HepG2 (cell line): ENCODE data around the gene TCF23. TPM values are rescaled to one million over a fixed set of nuclear protein-coding genes. Genes with fewer than 3 reads are reported as not detected.
A peak's percentile ranks its signal among the peaks of the same experiment; 100 is the strongest.

ENCODE experiments used
- ARNTL ChIP-seq: sonication (generic); formaldehyde crosslinking; IDR thresholded peaks from 2 replicates; pipeline ENCODE4 v1.4.0; 2020; ENCODE audit warnings: mild to moderate bottlenecking, missing genetic modification reagents
- DNMT1 ChIP-seq: sonication (generic); formaldehyde crosslinking; IDR thresholded peaks from 2 replicates; pipeline ENCODE4 v1.5.1; 2020; ENCODE audit warnings: mild to moderate bottlenecking, missing genetic modification reagents
- KDM5B ChIP-seq: sonication (generic); formaldehyde crosslinking; IDR thresholded peaks from 2 replicates; pipeline ENCODE4 v1.4.0; 2020; ENCODE audit warnings: missing genetic modification reagents, mild to moderate bottlenecking, borderline replicate concordance
- MYC ChIP-seq: sonication (generic); formaldehyde crosslinking; IDR thresholded peaks from 2 replicates; pipeline ENCODE4 v1.9.0; 2021; ENCODE audit warnings: missing genetic modification reagents, borderline replicate concordance
- NR1H2 ChIP-seq: sonication (generic); formaldehyde crosslinking; IDR thresholded peaks from 2 replicates; pipeline ENCODE4 v1.8.1; 2022; ENCODE audit warnings: low read depth, missing genetic modification reagents, borderline replicate concordance
- SNAI1 ChIP-seq: sonication (generic); formaldehyde crosslinking; IDR thresholded peaks from 2 replicates; pipeline ENCODE4 v1.5.0; 2020; ENCODE audit warnings: mild to moderate bottlenecking, missing genetic modification reagents, borderline replicate concordance
- SP5 ChIP-seq: IDR thresholded peaks from 2 replicates; pipeline ENCODE4 v1.6.1; 2016; ENCODE audit warnings: low read depth, borderline replicate concordance
- TCF7 ChIP-seq: sonication (generic); IDR thresholded peaks from 2 replicates; pipeline ENCODE4 v1.6.1; 2016; ENCODE audit warnings: antibody characterized with exemption, low read depth
- ZBTB7A ChIP-seq: sonication (generic); formaldehyde crosslinking; IDR thresholded peaks from 2 replicates; pipeline ENCODE4 v1.8.0; 2022; ENCODE audit warnings: mild to moderate bottlenecking, missing genetic modification reagents
- ZNF10 ChIP-seq: sonication (generic); formaldehyde crosslinking; IDR thresholded peaks from 2 replicates; pipeline ENCODE4 v1.4.0; 2020; ENCODE audit warnings: mild to moderate bottlenecking, low read depth, missing genetic modification reagents, borderline replicate concordance
- ZNF292 ChIP-seq: sonication (generic); formaldehyde crosslinking; IDR thresholded peaks from 2 replicates; pipeline ENCODE4 v1.8.1; 2022; ENCODE audit warnings: mild to moderate bottlenecking, low read depth, missing genetic modification reagents, borderline replicate concordance
- ZNF296 ChIP-seq: sonication (generic); formaldehyde crosslinking; conservative IDR thresholded peaks from 2 replicates; pipeline ENCODE4 v1.5.0; 2020; ENCODE audit warnings: mild to moderate bottlenecking, missing genetic modification reagents
- ZNF431 ChIP-seq: sonication (generic); formaldehyde crosslinking; IDR thresholded peaks from 2 replicates; pipeline ENCODE4 v1.9.0; 2022; ENCODE audit warnings: missing genetic modification reagents, low read depth, mild to moderate bottlenecking, borderline replicate concordance
- ZNF501 ChIP-seq: sonication (generic); formaldehyde crosslinking; IDR thresholded peaks from 2 replicates; pipeline ENCODE4 v1.5.1; 2020; ENCODE audit warnings: mild to moderate bottlenecking, moderate library complexity, missing genetic modification reagents
- ZNF569 ChIP-seq: sonication (generic); formaldehyde crosslinking; IDR thresholded peaks from 2 replicates; pipeline ENCODE4 v1.5.0; 2020; ENCODE audit warnings: mild to moderate bottlenecking, missing genetic modification reagents, moderate library complexity, borderline replicate concordance
- polyA plus RNA-seq, 8 experiments: library from polyadenylated mRNA; depleted of rRNA in 3 of 8; stranded (reverse) in 7 of 8; unstranded in 1 of 8; fragments of >200 nt; fragmentation: Illumina TruSeq in 4 of 8; extraction: Trizol in 4 of 8; gene quantifications; 2 replicates each; pipeline versions ENCODE4 v1.2.1 to v1.2.3, GENCODE V29; 2011 to 2016; ENCODE audit warnings: low read depth in 4 of 8, missing spikeins in 1 of 8, mixed read lengths in 1 of 8; ENCODE audit not compliant: insufficient read depth in 1 of 8
- total RNA-seq, 5 experiments: library from RNA; depleted of rRNA; stranded (reverse); fragments of >200 nt; fragmentation: Illumina TruSeq; extraction: Trizol; gene quantifications; 2 replicates each; pipeline ENCODE4 v1.2.3, GENCODE V29; 2016; ENCODE audit warnings: low read depth in 1 of 5
- TF ChIP-seq, protein P1 (sequence below): IDR thresholded peaks from 2 replicates; pipeline ENCODE4 v1.6.1; 2016; ENCODE audit warnings: mild to moderate bottlenecking, missing biosample characterization, missing genetic modification reagents
- TF ChIP-seq, protein P2 (sequence below): sonication (generic); formaldehyde crosslinking; IDR thresholded peaks from 2 replicates; pipeline ENCODE4 v1.4.0; 2020; ENCODE audit warnings: missing genetic modification reagents
- TF ChIP-seq, protein P3 (sequence below): sonication (generic); formaldehyde crosslinking; IDR thresholded peaks from 2 replicates; pipeline ENCODE4 v1.5.1; 2020; ENCODE audit warnings: mild to moderate bottlenecking, missing genetic modification reagents, moderate library complexity
- TF ChIP-seq, protein P4 (sequence below), 2 experiments: sonication (generic) in 1 of 2; formaldehyde crosslinking in 1 of 2; IDR thresholded peaks; 2 replicates each; pipeline versions ENCODE4 v1.4.0 to v1.6.1; 2018 to 2020; ENCODE audit warnings: missing genetic modification reagents in 2 of 2, borderline replicate concordance in 1 of 2, low read depth in 1 of 2, mild to moderate bottlenecking in 1 of 2, missing biosample characterization in 1 of 2

TCF23 gene
- total and polyA plus RNA-seq, 2 of the 13 experiments (the other 11 are each of a cell fraction or from before 2014, with no cell fraction given), result 0.02 to 1.4 TPM

DNA sequence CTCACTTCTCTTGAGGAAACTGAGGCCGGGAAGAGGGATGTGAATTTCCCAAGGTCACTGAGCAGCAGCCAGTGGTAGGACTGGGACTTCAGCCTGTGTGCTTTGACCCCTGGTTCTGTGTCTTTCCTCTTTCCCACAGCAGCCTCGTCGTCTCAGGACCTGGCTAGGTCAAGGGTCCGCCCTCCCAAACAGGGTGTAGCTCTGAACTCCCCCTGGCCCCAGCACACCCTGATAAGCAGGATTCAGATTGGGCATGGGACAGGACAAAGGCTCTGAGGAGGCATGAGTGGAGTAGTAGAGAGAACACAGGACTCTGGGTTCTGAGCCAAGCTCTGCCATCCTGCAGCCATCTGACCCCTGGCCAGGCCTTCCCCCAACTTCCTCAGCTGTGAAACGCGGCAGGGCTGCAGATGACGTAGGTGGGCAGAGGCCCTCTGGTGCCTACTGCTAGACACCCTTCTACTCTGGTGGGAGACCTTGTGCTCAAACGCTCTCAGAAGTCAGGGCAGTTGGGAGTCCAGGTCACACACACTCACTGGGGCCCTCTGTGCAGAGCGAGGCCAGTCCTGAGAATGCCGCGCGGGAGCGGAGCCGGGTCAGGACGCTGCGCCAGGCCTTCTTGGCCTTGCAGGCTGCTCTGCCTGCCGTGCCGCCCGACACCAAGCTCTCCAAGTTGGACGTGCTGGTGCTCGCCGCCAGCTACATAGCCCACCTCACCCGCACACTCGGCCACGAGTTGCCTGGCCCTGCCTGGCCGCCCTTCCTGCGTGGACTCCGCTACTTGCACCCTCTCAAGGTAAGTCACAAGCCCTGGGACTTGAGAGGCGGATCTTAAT lies 984 bp downstream of the TCF23 start (continued):
- TF ChIP-seq SNAI1, result no peak
- 0 out of 2 replicates have a peak, but pooled peaks have one; percentile 31 for TF ChIP-seq ZNF10 (CRISPR knock-in tag)
- no peak for TF ChIP-seq ZNF296 (CRISPR knock-in tag)
- 0 out of 2 replicates have a peak, but pooled peaks have one; percentile 27 for TF ChIP-seq ZNF292 (CRISPR knock-in tag)
- 0 out of 2 replicates have a peak, but pooled peaks have one; percentile 45 for TF ChIP-seq NR1H2
- peak; percentile 51; the same call in 1 of the 2 replicates for TF ChIP-seq KDM5B (CRISPR knock-in tag)
- TF ChIP-seq TCF7, result no peak
- no peak for TF ChIP-seq ZNF431 (CRISPR knock-in tag)
- no peak for TF ChIP-seq DNMT1 (CRISPR knock-in tag)
- no peak for TF ChIP-seq ZNF569 (CRISPR knock-in tag)
- TF ChIP-seq ZNF501 (CRISPR knock-in tag), result 0 out of 2 replicates have a peak, but pooled peaks have one; percentile 14
- TF ChIP-seq, protein P1, sequence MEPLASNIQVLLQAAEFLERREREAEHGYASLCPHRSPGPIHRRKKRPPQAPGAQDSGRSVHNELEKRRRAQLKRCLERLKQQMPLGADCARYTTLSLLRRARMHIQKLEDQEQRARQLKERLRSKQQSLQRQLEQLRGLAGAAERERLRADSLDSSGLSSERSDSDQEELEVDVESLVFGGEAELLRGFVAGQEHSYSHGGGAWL, result 0 out of 2 replicates have a peak, but pooled peaks have one; percentile 40
- TF ChIP-seq, protein P2, sequence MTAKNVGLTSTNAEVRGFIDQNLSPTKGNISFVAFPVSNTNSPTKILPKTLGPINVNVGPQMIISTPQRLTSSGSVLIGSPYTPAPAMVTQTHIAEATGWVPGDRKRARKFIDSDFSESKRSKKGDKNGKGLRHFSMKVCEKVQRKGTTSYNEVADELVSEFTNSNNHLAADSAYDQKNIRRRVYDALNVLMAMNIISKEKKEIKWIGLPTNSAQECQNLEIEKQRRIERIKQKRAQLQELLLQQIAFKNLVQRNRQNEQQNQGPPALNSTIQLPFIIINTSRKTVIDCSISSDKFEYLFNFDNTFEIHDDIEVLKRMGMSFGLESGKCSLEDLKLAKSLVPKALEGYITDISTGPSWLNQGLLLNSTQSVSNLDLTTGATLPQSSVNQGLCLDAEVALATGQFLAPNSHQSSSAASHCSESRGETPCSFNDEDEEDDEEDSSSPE, result no peak
- TF ChIP-seq SP5, result no peak
- TF ChIP-seq MYC (CRISPR knock-in tag), result 0 out of 2 replicates have a peak, but pooled peaks have one; percentile 18
- 0 out of 2 replicates have a peak, but pooled peaks have one; percentile 24 for TF ChIP-seq ZBTB7A
- TF ChIP-seq ARNTL (CRISPR knock-in tag), result 0 out of 2 replicates have a peak, but pooled peaks have one; percentile 22
- TF ChIP-seq, protein P3, sequence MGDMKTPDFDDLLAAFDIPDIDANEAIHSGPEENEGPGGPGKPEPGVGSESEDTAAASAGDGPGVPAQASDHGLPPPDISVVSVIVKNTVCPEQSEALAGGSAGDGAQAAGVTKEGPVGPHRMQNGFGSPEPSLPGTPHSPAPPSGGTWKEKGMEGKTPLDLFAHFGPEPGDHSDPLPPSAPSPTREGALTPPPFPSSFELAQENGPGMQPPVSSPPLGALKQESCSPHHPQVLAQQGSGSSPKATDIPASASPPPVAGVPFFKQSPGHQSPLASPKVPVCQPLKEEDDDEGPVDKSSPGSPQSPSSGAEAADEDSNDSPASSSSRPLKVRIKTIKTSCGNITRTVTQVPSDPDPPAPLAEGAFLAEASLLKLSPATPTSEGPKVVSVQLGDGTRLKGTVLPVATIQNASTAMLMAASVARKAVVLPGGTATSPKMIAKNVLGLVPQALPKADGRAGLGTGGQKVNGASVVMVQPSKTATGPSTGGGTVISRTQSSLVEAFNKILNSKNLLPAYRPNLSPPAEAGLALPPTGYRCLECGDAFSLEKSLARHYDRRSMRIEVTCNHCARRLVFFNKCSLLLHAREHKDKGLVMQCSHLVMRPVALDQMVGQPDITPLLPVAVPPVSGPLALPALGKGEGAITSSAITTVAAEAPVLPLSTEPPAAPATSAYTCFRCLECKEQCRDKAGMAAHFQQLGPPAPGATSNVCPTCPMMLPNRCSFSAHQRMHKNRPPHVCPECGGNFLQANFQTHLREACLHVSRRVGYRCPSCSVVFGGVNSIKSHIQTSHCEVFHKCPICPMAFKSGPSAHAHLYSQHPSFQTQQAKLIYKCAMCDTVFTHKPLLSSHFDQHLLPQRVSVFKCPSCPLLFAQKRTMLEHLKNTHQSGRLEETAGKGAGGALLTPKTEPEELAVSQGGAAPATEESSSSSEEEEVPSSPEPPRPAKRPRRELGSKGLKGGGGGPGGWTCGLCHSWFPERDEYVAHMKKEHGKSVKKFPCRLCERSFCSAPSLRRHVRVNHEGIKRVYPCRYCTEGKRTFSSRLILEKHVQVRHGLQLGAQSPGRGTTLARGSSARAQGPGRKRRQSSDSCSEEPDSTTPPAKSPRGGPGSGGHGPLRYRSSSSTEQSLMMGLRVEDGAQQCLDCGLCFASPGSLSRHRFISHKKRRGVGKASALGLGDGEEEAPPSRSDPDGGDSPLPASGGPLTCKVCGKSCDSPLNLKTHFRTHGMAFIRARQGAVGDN (CRISPR knock-in tag), result peak; percentile 68
- TF ChIP-seq, protein P4, sequence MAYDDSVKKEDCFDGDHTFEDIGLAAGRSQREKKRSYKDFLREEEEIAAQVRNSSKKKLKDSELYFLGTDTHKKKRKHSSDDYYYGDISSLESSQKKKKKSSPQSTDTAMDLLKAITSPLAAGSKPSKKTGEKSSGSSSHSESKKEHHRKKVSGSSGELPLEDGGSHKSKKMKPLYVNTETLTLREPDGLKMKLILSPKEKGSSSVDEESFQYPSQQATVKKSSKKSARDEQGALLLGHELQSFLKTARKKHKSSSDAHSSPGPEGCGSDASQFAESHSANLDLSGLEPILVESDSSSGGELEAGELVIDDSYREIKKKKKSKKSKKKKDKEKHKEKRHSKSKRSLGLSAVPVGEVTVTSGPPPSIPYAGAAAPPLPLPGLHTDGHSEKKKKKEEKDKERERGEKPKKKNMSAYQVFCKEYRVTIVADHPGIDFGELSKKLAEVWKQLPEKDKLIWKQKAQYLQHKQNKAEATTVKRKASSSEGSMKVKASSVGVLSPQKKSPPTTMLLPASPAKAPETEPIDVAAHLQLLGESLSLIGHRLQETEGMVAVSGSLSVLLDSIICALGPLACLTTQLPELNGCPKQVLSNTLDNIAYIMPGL (CRISPR knock-in tag; IDR thresholded peaks at IDR 0.05; ENCODE audit: borderline replicate concordance in 1 of 2, low read depth in 1 of 2), result no peak
